Smooth muscle cell of the brain vasculature (primary cell): ENCODE results near the gene CYTIP.

ENCODE experiments used
- DNase-seq: peaks from one replicate; pipeline ENCODE4 v3.0.0-alpha.2; 2012; ENCODE audit warnings: low read depth, low spot score

The CYTIP gene

GRCh38 chr2:157463002-157463401 is 19.1 kb upstream of the CYTIP start:
- DNase-seq: no peak

- DNase-seq: no peak
Observed at GRCh38 chr2:157460897-157461296, 17.0 kb upstream of the CYTIP start.

GRCh38 chr2:157460384-157460837 is 16.5 kb upstream of the CYTIP start:
- no peak for DNase-seq

GRCh38 chr2:157459486-157459885 is 15.6 kb upstream of the CYTIP start:
- no peak for DNase-seq

GRCh38 chr2:157447741-157448140 is 3.9 kb upstream of the CYTIP start:
- no peak for DNase-seq

GRCh38 chr2:157447031-157447430 is 3.1 kb upstream of the CYTIP start:
- DNase-seq: no peak

GRCh38 chr2:157444641-157445040 is 752 bp upstream of the CYTIP start:
- DNase-seq: no peak

GRCh38 chr2:157443090-157443489 is 799 bp downstream of the CYTIP start:
- no peak for DNase-seq

GRCh38 chr2:157442636-157443035 is 1.3 kb downstream of the CYTIP start:
- no peak for DNase-seq

GRCh38 chr2:157442191-157442590 is 1.7 kb downstream of the CYTIP start:
- DNase-seq: no peak

GRCh38 chr2:157441072-157441454 is 2.8 kb downstream of the CYTIP start:
- DNase-seq: no peak

- no peak for DNase-seq
Observed at GRCh38 chr2:157440404-157441071, 3.4 kb downstream of the CYTIP start.

- no peak for DNase-seq
Observed at GRCh38 chr2:157439824-157440186, 4.1 kb downstream of the CYTIP start.

GRCh38 chr2:157438863-157439823 is 4.7 kb downstream of the CYTIP start:
- DNase-seq: no peak

- DNase-seq: no peak
Observed at GRCh38 chr2:157433394-157433793, 10.5 kb downstream of the CYTIP start.

GRCh38 chr2:157432475-157433106 is 11.3 kb downstream of the CYTIP start:
- DNase-seq: no peak

GRCh38 chr2:157431176-157431575 is 12.7 kb downstream of the CYTIP start:
- DNase-seq: no peak

GRCh38 chr2:157428500-157429175 is 15.3 kb downstream of the CYTIP start:
- DNase-seq: no peak

- DNase-seq: no peak
Observed at GRCh38 chr2:157427922-157428303, 16.0 kb downstream of the CYTIP start.

- no peak for DNase-seq
Observed at GRCh38 chr2:157427003-157427921, 16.6 kb downstream of the CYTIP start.

GRCh38 chr2:157426477-157426994 is 17.4 kb downstream of the CYTIP start:
- DNase-seq: no peak
